Activated CD8-positive, alpha-beta memory T cell treated with anti-CD3 and anti-CD28 coated beads for 24 hours (primary cell): ENCODE results near the gene UGT1A6.

Experiments
- DNase-seq: peaks from one replicate; pipeline ENCODE4 v3.0.0-alpha.2; 2020

The UGT1A6 gene

DNA sequence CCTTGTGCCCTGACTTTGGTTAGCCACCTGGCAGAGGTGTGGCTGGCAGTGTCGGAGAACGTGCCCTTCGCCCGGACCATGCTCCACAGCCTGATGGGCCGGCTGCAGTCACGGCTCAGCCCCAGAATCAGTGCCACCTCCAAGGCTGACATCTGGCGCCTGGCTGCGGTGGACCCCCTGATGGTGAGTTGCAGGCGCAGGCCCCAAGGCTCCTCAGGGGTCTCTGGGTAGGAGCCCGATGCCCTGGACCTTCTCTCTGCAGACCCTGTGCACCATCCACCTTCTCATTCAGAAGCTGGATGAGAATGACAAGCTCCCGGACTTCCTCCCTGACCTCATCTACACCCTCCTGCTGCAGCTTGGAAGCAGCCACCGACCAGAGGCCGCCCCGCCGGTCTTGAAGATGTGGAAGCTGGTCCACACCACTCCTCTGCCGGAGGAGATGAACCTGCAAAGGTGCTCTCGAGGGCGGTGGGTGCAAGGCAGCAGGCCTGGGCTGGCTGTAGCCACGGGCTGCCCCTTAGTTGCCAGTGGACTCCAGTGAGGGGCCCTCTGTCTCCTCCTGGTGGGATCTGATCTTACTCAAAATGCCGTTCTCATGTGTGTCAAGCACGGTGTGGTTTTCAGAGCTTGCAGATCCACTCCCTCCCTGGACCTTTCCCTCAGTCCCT, 129.5 kb downstream of the UGT1A6 start:
- DNase-seq: peak; percentile 46
